ENCODE data around the gene TMCO4.

DNA sequence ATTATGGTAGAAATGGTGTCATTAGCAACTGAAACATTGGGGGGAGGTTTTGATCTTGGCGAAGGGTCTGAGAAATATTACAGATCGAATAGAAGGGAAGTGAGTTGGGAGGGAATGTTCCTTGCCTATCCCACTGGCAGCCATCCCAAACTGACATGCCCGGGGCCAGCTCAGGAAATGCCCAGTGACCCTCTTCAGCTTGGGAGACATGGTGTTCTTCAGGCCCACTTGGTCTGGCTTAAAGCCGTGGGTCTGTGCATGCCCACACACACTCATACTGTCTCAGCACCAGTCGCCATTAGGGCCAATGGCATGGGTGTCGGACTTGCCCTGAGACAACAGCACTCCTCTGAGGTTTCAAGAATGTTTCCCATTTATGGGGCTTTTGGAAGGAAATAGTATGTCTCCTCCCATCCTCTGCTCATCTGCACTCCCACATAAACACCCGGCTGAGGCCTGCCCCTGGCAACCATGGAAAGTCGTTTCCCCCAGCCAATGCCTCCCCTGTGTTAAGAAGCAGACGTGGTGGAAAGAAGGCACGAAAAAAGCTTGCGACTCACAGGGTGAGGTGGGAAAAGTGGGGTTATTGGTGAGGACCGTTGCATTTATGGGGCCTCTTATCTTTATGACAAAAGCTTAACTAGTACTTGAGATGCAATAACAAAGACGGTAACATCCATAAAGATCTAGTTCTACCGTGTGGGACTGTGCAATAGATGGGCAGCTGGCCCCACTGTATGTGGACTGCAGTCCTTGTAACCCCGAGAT is 13.3 kb upstream of the TMCO4 start:
- TF ChIP-seq, protein P1, sequence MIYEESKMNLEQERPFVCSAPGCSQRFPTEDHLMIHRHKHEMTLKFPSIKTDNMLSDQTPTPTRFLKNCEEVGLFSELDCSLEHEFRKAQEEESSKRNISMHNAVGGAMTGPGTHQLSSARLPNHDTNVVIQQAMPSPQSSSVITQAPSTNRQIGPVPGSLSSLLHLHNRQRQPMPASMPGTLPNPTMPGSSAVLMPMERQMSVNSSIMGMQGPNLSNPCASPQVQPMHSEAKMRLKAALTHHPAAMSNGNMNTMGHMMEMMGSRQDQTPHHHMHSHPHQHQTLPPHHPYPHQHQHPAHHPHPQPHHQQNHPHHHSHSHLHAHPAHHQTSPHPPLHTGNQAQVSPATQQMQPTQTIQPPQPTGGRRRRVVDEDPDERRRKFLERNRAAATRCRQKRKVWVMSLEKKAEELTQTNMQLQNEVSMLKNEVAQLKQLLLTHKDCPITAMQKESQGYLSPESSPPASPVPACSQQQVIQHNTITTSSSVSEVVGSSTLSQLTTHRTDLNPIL (CRISPR knock-in tag; IDR thresholded peaks at IDR 0.05; ENCODE audit: low read depth), result no peak
- TF ChIP-seq RARB (CRISPR knock-in tag; IDR thresholded peaks at IDR 0.05) (no peak), PPARA (CRISPR knock-in tag; IDR thresholded peaks at IDR 0.05; ENCODE audit: borderline replicate concordance) (no peak), SNAI2 (CRISPR knock-in tag; IDR thresholded peaks at IDR 0.05) (no peak)
- TF ChIP-seq, protein P2, sequence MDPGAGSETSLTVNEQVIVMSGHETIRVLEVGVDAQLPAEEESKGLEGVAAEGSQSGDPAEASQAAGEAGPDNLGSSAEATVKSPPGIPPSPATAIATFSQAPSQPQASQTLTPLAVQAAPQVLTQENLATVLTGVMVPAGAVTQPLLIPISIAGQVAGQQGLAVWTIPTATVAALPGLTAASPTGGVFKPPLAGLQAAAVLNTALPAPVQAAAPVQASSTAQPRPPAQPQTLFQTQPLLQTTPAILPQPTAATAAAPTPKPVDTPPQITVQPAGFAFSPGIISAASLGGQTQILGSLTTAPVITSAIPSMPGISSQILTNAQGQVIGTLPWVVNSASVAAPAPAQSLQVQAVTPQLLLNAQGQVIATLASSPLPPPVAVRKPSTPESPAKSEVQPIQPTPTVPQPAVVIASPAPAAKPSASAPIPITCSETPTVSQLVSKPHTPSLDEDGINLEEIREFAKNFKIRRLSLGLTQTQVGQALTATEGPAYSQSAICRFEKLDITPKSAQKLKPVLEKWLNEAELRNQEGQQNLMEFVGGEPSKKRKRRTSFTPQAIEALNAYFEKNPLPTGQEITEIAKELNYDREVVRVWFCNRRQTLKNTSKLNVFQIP (CRISPR knock-in tag; IDR thresholded peaks at IDR 0.05; ENCODE audit: borderline replicate concordance, low read depth), result no peak
- TF ChIP-seq, protein P3, sequence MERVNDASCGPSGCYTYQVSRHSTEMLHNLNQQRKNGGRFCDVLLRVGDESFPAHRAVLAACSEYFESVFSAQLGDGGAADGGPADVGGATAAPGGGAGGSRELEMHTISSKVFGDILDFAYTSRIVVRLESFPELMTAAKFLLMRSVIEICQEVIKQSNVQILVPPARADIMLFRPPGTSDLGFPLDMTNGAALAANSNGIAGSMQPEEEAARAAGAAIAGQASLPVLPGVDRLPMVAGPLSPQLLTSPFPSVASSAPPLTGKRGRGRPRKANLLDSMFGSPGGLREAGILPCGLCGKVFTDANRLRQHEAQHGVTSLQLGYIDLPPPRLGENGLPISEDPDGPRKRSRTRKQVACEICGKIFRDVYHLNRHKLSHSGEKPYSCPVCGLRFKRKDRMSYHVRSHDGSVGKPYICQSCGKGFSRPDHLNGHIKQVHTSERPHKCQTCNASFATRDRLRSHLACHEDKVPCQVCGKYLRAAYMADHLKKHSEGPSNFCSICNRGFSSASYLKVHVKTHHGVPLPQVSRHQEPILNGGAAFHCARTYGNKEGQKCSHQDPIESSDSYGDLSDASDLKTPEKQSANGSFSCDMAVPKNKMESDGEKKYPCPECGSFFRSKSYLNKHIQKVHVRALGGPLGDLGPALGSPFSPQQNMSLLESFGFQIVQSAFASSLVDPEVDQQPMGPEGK (CRISPR knock-in tag; IDR thresholded peaks at IDR 0.05; ENCODE audit: borderline replicate concordance), result no peak
- TF ChIP-seq, protein P4, sequence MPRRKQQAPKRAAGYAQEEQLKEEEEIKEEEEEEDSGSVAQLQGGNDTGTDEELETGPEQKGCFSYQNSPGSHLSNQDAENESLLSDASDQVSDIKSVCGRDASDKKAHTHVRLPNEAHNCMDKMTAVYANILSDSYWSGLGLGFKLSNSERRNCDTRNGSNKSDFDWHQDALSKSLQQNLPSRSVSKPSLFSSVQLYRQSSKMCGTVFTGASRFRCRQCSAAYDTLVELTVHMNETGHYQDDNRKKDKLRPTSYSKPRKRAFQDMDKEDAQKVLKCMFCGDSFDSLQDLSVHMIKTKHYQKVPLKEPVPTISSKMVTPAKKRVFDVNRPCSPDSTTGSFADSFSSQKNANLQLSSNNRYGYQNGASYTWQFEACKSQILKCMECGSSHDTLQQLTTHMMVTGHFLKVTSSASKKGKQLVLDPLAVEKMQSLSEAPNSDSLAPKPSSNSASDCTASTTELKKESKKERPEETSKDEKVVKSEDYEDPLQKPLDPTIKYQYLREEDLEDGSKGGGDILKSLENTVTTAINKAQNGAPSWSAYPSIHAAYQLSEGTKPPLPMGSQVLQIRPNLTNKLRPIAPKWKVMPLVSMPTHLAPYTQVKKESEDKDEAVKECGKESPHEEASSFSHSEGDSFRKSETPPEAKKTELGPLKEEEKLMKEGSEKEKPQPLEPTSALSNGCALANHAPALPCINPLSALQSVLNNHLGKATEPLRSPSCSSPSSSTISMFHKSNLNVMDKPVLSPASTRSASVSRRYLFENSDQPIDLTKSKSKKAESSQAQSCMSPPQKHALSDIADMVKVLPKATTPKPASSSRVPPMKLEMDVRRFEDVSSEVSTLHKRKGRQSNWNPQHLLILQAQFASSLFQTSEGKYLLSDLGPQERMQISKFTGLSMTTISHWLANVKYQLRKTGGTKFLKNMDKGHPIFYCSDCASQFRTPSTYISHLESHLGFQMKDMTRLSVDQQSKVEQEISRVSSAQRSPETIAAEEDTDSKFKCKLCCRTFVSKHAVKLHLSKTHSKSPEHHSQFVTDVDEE (CRISPR knock-in tag; IDR thresholded peaks at IDR 0.05), result no peak
